Astrocyte (in vitro differentiated cells and primary cell): ENCODE data around the gene RHBDL1. TPM values are rescaled to one million over a fixed set of nuclear protein-coding genes. Genes with fewer than 3 reads are reported as not detected.
A peak's percentile ranks its signal among the peaks of the same experiment; 100 is the strongest.

Experiments
- DNase-seq: peaks from one replicate; pipeline ENCODE4 v3.0.0-alpha.2; 2010; ENCODE audit warnings: low read depth
- FAIRE-seq: peaks from 2 replicates; lab custom pipeline; 2011; peaks lifted over from hg19 to GRCh38; lab: Jason Lieb, UNC
- H2AFZ ChIP-seq: 2 replicates; pipeline ENCODE4 v1.6.0; 2012; ENCODE audit warnings: low read depth, low read length, inconsistent platforms
- H3K27ac ChIP-seq: 2 replicates; pipeline ENCODE4 v1.5.1; 2011; ENCODE audit warnings: low read depth, low read length, inconsistent platforms
- H3K27me3 ChIP-seq: 2 replicates; pipeline ENCODE4 v1.6.0; 2011; ENCODE audit warnings: low read length, inconsistent platforms; ENCODE audit not compliant: insufficient read depth
- H3K36me3 ChIP-seq: 2 replicates; pipeline ENCODE4 v1.5.1; 2011; ENCODE audit warnings: low read length, inconsistent platforms; ENCODE audit not compliant: insufficient read depth
- H3K4me1 ChIP-seq: 2 replicates; pipeline ENCODE4 v1.5.1; 2011; ENCODE audit warnings: low read length, inconsistent platforms; ENCODE audit not compliant: insufficient read depth
- H3K4me2 ChIP-seq: 2 replicates; pipeline ENCODE4 v1.6.0; 2012; ENCODE audit warnings: low read length, inconsistent platforms
- H3K4me3 ChIP-seq: 2 replicates; pipeline ENCODE4 v1.5.1; 2011; ENCODE audit warnings: low read depth, mild to moderate bottlenecking, low read length, inconsistent platforms; ENCODE audit not compliant: insufficient read depth
- H3K79me2 ChIP-seq: 2 replicates; pipeline ENCODE4 v1.6.0; 2012; ENCODE audit warnings: mild to moderate bottlenecking, low read length, inconsistent platforms; ENCODE audit not compliant: insufficient read depth
- H3K9ac ChIP-seq: 2 replicates; pipeline ENCODE4 v1.6.0; 2012; ENCODE audit warnings: mild to moderate bottlenecking, low read length, inconsistent platforms
- H3K9me3 ChIP-seq: 2 replicates; pipeline ENCODE4 v1.5.1; 2012; ENCODE audit warnings: low read depth, mild to moderate bottlenecking, low read length, inconsistent platforms; ENCODE audit not compliant: insufficient read depth
- H4K20me1 ChIP-seq: 2 replicates; pipeline ENCODE4 v1.6.0; 2012; ENCODE audit warnings: low read length, inconsistent platforms; ENCODE audit not compliant: insufficient read depth
- H3K27ac Mint-ChIP-seq: one replicate; pipeline ENCODE4 v1.8.0; 2021; ENCODE audit warnings: mild to moderate bottlenecking, mixed read lengths; ENCODE audit not compliant: unreplicated experiment
- H3K27me3 Mint-ChIP-seq: one replicate; pipeline ENCODE4 v1.8.0; 2021; ENCODE audit warnings: low read depth, mixed read lengths; ENCODE audit not compliant: unreplicated experiment
- H3K36me3 Mint-ChIP-seq: one replicate; pipeline ENCODE4 v1.8.0; 2021; ENCODE audit warnings: low read depth, mixed read lengths; ENCODE audit not compliant: unreplicated experiment
- H3K4me1 Mint-ChIP-seq: one replicate; pipeline ENCODE4 v1.8.0; 2021; ENCODE audit warnings: low read depth, mixed read lengths; ENCODE audit not compliant: unreplicated experiment
- H3K4me3 Mint-ChIP-seq: one replicate; pipeline ENCODE4 v1.8.0; 2021; ENCODE audit warnings: mild to moderate bottlenecking, moderate library complexity, mixed read lengths; ENCODE audit not compliant: unreplicated experiment
- H3K9me3 Mint-ChIP-seq: one replicate; pipeline ENCODE4 v1.8.0; 2021; ENCODE audit warnings: mild to moderate bottlenecking, mixed read lengths; ENCODE audit not compliant: unreplicated experiment
- CTCF ChIP-seq: IDR thresholded peaks from 2 replicates; pipeline ENCODE4 v1.5.1; 2011; ENCODE audit warnings: low read depth, mild to moderate bottlenecking, inconsistent platforms, low read length, moderate library complexity; ENCODE audit not compliant: insufficient read depth
- EZH2 ChIP-seq: IDR thresholded peaks from 2 replicates; pipeline ENCODE4 v1.6.1; 2012; ENCODE audit warnings: mild to moderate bottlenecking, low read length, inconsistent platforms; ENCODE audit not compliant: insufficient read depth
- total RNA-seq: library from RNA; stranded (reverse); gene quantifications from 2 replicates; pipeline ENCODE4 v1.2.1, GENCODE V29; 2021

RHBDL1 gene
- total RNA-seq, 1 donor from 2014 or later, result 4.9 TPM

- TF ChIP-seq EZH2, result no peak
- no peak for TF ChIP-seq CTCF
- no peak within 1 kb of the TSS for H3K27ac ChIP-seq
- no peaks in the 10 kb centered on the region for H3K27me3 Mint-ChIP-seq
- H3K27ac Mint-ChIP-seq, result peak within 1 kb of the TSS; percentile 58
- peak within 1 kb of the TSS; percentile 60 for H2AFZ ChIP-seq
- H3K4me3 Mint-ChIP-seq, result peak within 1 kb of the TSS; percentile 80
- no peaks in the 10 kb centered on the region for H3K36me3 ChIP-seq
- peak within 1 kb of the TSS; percentile 54 for H3K4me3 ChIP-seq
- no peaks in the 10 kb centered on the region for H3K27me3 ChIP-seq
- H3K4me1 Mint-ChIP-seq, result peaks cover 7% of the 10 kb centered on the region
- H3K36me3 Mint-ChIP-seq, result no peaks in the 10 kb centered on the region
- H3K9me3 ChIP-seq, result no peaks in the 10 kb centered on the region
- H3K4me1 ChIP-seq, result peaks cover 29% of the 10 kb centered on the region
- peaks cover 34% of the 10 kb centered on the region for H4K20me1 ChIP-seq
- H3K9ac ChIP-seq, result peak within 1 kb of the TSS; percentile 52
- H3K9me3 Mint-ChIP-seq, result no peaks in the 10 kb centered on the region
- peak within 1 kb of the TSS; percentile 90 for H3K4me2 ChIP-seq
- DNase-seq (peak; percentile 65), FAIRE-seq (no peak)
- H3K79me2 ChIP-seq, result peaks cover 7% of the 10 kb centered on the region
Observed at GRCh38 chr16:714558-715476, 39.3 kb downstream of the RHBDL1 start, which contains the start of gene METRN. Gene METRN (plus strand): TSS chr16:715118. CDS start chr16:715290, 172 bp downstream.

- Mint-ChIP-seq H3K36me3 (no peaks in the 10 kb centered on the region), H3K27me3 (no peaks in the 10 kb centered on the region), H3K4me1 (peaks cover 7% of the 10 kb centered on the region), H3K9me3 (no peaks in the 10 kb centered on the region), H3K27ac (no peak overlapping the region), H3K4me3 (peak overlapping the region; percentile 80)
- DNase-seq, result no peak
- Histone ChIP-seq H3K27me3 (no peaks in the 10 kb centered on the region), H3K4me2 (peak overlapping the region; percentile 90), H3K79me2 (peaks cover 7% of the 10 kb centered on the region), H4K20me1 (peaks cover 37% of the 10 kb centered on the region), H2AFZ (peak overlapping the region; percentile 60), H3K4me3 (peak overlapping the region; percentile 54), H3K36me3 (no peaks in the 10 kb centered on the region), H3K9ac (peak overlapping the region; percentile 52), H3K4me1 (peaks cover 29% of the 10 kb centered on the region), H3K9me3 (no peaks in the 10 kb centered on the region), H3K27ac (no peak overlapping the region)
- FAIRE-seq, result no peak
- TF ChIP-seq EZH2 (no peak), CTCF (no peak)
Observed at GRCh38 chr16:715477-716199, 40.2 kb downstream of the RHBDL1 start.
